ENCODE results near the gene DUSP3.

DUSP3 gene

GRCh38 chr17:43733956-43734355 lies 44.8 kb downstream of the DUSP3 start:
- no peak for DNase-seq (ENCODE audit: low read depth in 2 of 2)

- DNase-seq (ENCODE audit: low read depth in 2 of 2) = no peak
These were observed 45.8 kb downstream of the DUSP3 start for GRCh38 chr17:43732958-43733357.

GRCh38 chr17:43728081-43728480 lies 50.7 kb downstream of the DUSP3 start:
- no peak for DNase-seq (ENCODE audit: low read depth in 2 of 2)

DNA sequence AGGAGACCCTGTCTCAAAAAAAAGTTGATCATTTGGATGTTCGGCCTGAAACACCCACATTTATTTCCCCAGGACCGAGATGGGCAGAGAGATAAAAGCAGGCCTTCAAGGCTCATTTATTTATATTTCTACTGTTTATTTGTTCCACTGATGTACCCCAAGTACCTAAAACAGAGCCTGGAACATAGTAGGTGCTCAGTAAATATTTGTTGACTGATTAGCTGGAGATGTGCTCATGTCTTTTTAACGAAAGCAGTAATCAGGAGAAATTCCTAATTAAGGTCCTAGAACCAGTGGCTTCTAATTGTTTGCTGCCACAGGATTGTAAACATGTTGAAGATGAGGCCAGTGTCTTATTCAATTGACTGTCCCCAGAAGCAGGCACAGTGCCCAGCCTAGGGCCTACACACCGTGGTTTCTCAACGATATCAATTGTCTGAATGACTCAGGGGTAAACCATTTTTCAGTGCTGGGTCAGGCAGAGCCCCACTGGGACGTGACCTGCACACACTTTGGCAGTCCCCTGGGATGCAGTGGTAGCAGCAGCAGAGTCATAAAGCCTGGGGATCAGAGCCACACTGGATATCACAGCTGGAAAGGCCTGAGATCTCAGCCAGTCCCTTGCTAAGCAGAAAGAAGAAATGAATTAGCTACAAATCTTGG lies 54.9 kb downstream of the DUSP3 start:
- DNase-seq (ENCODE audit: low read depth in 2 of 2) = no peak

DNA sequence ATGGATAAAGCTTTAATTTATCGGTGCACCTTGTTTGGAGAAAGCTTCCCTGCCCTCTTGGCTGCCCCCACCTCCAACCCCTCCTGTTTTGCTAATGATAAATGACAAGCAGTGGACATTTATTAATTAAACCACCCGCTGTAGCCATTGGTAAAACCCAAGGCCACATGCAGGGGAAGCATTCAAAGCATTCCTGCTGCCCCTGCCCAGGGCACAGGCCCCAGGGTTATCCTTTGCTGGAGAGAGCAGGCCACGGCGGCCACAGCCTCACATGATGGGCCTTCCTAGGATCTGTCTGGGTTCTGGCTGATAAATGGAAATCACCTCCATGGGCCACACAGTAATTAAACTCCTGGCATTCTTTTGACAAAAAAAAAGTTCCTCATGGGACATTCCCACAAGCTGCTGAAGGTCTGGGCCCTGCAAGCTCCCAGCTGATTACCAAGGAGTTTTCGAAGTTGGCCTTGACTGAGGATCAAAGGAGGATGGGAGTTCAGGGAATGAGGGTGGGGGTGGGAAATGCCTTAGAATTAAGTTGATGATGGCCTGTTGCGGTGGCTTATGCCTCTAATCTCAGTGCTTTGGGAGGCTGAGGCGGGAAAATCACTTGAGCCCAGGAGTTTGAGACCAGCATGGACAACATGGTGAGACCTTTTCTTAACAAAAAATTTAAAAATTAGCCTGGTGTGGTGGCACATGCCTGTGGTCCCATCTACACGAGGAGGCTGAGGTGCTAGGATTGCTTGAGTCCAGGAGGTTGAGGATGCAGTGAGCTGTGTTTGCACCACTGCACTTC lies 55.7 kb downstream of the DUSP3 start:
- DNase-seq (ENCODE audit: low read depth in 2 of 2) = no peak

GRCh38 chr17:43722269-43722619 lies 56.5 kb downstream of the DUSP3 start:
- DNase-seq (ENCODE audit: low read depth in 2 of 2) = no peak

- no peak for DNase-seq (ENCODE audit: low read depth in 2 of 2)
These were observed 57.1 kb downstream of the DUSP3 start for GRCh38 chr17:43721537-43722268.

- DNase-seq (ENCODE audit: low read depth in 2 of 2) = peak; percentile 61 to 69
These were observed 58.3 kb downstream of the DUSP3 start for GRCh38 chr17:43720311-43721060.

GRCh38 chr17:43719578-43719977 lies 59.2 kb downstream of the DUSP3 start:
- no peak for DNase-seq (ENCODE audit: low read depth in 2 of 2)

- no peak for DNase-seq (ENCODE audit: low read depth in 2 of 2)
These were observed 60.2 kb downstream of the DUSP3 start for GRCh38 chr17:43718544-43718943.

DNA sequence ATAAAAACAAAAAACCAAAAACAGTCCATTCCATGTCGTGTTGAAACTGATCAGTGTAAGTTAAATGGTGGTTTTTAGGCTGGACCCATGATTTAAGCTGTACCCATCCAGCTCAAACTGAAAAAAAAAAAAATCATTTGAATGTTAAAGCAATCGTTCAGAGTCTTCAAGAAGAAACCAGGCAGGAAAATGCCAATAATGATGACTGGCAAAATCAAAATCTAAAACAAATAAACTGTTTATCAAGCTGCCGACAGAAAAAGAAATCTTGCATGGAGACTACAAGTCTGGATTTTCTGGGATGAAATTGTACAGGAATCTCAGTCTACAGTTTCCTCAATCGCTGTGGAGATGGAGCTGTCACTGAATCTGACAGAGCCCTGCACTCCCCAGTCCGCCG lies 60.9 kb downstream of the DUSP3 start:
- no peak for DNase-seq (ENCODE audit: low read depth in 2 of 2)
